Uterus (tissue), 4 donors: ENCODE results near the gene SPATA3. TPM values are rescaled to one million over a fixed set of nuclear protein-coding genes. Genes with fewer than 3 reads are reported as not detected.

ENCODE experiments used
- DNase-seq, 2 donors: peaks; one replicate each; pipeline ENCODE4 v3.0.0-alpha.2; 2019 to 2020
- H3K27ac ChIP-seq, 2 donors: fragments of 200-600 bp; sonication (generic); 1 replicate in 1 of 2; 2 replicates in 1 of 2; pipeline ENCODE4 v1.5.1; 2016 to 2018
- H3K27me3 ChIP-seq, 2 donors: fragments of 200-600 bp; sonication (generic); one replicate each; pipeline ENCODE4 v1.5.1; 2018 to 2019; ENCODE audit warnings: control low read depth in 1 of 2
- H3K36me3 ChIP-seq, 2 donors: fragments of 200-600 bp; sonication (generic); one replicate each; pipeline ENCODE4 v1.5.1; 2019; ENCODE audit warnings: control low read depth in 1 of 2
- H3K4me1 ChIP-seq, 2 donors: fragments of 200-600 bp; sonication (generic); one replicate each; pipeline ENCODE4 v1.5.1; 2018 to 2019; ENCODE audit warnings: control low read depth in 1 of 2
- H3K4me3 ChIP-seq, 2 donors: fragments of 200-600 bp; sonication (generic); 1 replicate in 1 of 2; 2 replicates in 1 of 2; pipeline ENCODE4 v1.5.1; 2018 to 2019; ENCODE audit warnings: mild to moderate bottlenecking in 1 of 2
- H3K9me3 ChIP-seq, 2 donors: fragments of 200-600 bp; sonication (generic); one replicate each; pipeline ENCODE4 v1.5.1; 2019; ENCODE audit warnings: control low read depth in 1 of 2
- POLR2A ChIP-seq, 2 donors: fragments of 450-650 bp; IDR thresholded peaks; one replicate each; pipeline ENCODE4 v1.6.1; 2016; ENCODE audit warnings: antibody characterized with exemption in 2 of 2, mild to moderate bottlenecking in 1 of 2, moderate library complexity in 1 of 2
- intact Hi-C: fragments of 100-400 bp; cut with DNase I; formaldehyde crosslinking; loops from one replicate; pipeline ENCODE4 v1.15.1; 2023; ENCODE audit warnings: low total_unique reads
- total RNA-seq, 4 donors: library from RNA; depleted of rRNA in 3 of 4; stranded (reverse); fragments of >200 nt in 3 of 4; gene quantifications; one replicate each; pipeline versions ENCODE4 v1.1.0 to v1.2.4, GENCODE V29; 2014 to 2023
- TF ChIP-seq, protein P1 (sequence below), 4 experiments: fragments of 200-600 bp in 2 of 4; fragments of 450-650 bp in 2 of 4; sonication (generic) in 2 of 4; IDR thresholded peaks; one replicate each; pipeline ENCODE4 v1.5.1; 2016 to 2019; ENCODE audit warnings: antibody characterized with exemption in 4 of 4, mild to moderate bottlenecking in 2 of 4, moderate library complexity in 1 of 4
- donor health status: DM: yes; HTN: yes; CAD: no.

The SPATA3 gene
- total RNA-seq, 4 donors from 2014 or later = not detected

DNA sequence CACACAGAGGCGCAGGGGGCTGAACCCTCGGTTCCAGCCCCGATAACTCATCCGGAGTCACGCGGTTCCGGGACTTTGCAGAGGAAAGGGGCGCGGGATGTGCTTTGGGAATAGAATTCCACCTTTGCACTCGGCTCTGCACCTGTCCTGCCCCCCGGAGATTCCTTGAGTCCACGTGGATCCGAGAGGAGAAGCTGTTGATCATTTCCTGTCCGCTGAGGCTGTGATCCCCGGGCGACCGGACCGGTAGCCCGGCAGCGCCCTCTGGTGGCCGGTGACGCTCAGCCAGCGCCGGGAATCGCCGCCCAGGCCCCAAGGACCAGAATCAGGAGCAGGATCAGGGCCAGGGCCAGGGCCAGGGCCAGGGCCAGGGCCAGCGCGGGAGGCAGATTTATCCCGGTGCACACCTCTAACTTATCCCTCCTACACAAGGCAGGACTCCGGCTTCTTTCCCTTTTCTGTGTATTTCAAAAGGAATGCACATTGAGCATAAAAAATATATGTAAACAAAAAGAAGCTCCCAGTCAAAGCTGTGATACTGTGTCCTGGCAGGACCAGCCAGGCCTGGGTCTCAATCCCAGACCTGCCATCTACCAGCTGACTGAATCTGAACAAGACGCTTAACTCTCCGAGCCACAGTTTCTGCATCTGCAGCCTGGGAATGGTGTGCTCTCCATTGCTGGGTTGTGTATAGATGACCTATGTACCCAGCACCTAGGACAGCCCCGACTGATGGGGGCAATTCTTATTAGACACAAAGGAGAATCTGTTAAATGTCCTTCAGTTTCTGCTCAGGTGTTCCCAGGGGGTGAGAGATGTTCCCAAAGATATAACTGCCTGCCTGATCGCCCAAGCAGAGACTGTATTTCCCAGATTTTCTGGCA is 8.5 kb upstream of the SPATA3 start:
- Histone ChIP-seq H3K9me3 (no peaks in the 10 kb centered on the region), H3K4me1 (no peaks in the 10 kb centered on the region), H3K27me3 (no peaks in the 10 kb centered on the region), H3K27ac (no peak overlapping the region), H3K36me3 (no peaks in the 10 kb centered on the region), H3K4me3 (peak overlapping the region; percentile 13 to 27)
- peak; percentile 63 to 80 for DNase-seq
- TF ChIP-seq, protein P1, sequence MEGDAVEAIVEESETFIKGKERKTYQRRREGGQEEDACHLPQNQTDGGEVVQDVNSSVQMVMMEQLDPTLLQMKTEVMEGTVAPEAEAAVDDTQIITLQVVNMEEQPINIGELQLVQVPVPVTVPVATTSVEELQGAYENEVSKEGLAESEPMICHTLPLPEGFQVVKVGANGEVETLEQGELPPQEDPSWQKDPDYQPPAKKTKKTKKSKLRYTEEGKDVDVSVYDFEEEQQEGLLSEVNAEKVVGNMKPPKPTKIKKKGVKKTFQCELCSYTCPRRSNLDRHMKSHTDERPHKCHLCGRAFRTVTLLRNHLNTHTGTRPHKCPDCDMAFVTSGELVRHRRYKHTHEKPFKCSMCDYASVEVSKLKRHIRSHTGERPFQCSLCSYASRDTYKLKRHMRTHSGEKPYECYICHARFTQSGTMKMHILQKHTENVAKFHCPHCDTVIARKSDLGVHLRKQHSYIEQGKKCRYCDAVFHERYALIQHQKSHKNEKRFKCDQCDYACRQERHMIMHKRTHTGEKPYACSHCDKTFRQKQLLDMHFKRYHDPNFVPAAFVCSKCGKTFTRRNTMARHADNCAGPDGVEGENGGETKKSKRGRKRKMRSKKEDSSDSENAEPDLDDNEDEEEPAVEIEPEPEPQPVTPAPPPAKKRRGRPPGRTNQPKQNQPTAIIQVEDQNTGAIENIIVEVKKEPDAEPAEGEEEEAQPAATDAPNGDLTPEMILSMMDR (IDR thresholded peaks at IDR 0.05) = peak; percentile 82 to 96 (median 88)
- no peak for TF ChIP-seq POLR2A (IDR thresholded peaks at IDR 0.05)
- intact Hi-C loops = loop anchor here (5.0 kb wide), 1 partner anchor 160 kb away; no protein-coding TSS in a partner anchor

DNA sequence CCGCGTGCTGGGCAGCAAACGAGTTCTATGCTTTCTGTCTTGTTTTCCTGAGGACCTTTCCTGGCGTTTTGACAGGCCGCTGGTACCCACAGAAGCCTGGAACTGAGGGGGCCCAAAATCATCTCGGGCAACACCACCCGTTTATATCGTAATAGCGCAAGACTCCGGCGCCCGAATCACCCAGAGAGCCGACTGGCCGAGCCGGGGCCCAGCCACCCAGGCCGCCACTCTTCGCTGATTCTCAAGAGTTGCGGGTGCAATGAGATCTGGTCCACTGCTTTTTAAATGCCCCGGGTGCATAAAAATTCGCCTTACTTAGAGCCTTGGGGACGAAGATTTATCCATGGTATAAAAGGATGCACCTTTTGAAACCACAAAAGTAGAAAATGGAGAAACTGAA is 6.2 kb upstream of the SPATA3 start:
- no peaks in the 10 kb centered on the region for H3K9me3 ChIP-seq
- H3K4me3 ChIP-seq = no peak overlapping the region
- intact Hi-C loops = loop anchor here (5.0 kb wide), 1 partner anchor 162 kb away; no protein-coding TSS in a partner anchor
- no peak for TF ChIP-seq POLR2A (IDR thresholded peaks at IDR 0.05)
- TF ChIP-seq, protein P1 (IDR thresholded peaks at IDR 0.05) = no peak
- no peak for DNase-seq
- H3K27me3 ChIP-seq = no peaks in the 10 kb centered on the region
- no peak overlapping the region for H3K27ac ChIP-seq
- no peaks in the 10 kb centered on the region for H3K4me1 ChIP-seq
- H3K36me3 ChIP-seq = no peaks in the 10 kb centered on the region

DNA sequence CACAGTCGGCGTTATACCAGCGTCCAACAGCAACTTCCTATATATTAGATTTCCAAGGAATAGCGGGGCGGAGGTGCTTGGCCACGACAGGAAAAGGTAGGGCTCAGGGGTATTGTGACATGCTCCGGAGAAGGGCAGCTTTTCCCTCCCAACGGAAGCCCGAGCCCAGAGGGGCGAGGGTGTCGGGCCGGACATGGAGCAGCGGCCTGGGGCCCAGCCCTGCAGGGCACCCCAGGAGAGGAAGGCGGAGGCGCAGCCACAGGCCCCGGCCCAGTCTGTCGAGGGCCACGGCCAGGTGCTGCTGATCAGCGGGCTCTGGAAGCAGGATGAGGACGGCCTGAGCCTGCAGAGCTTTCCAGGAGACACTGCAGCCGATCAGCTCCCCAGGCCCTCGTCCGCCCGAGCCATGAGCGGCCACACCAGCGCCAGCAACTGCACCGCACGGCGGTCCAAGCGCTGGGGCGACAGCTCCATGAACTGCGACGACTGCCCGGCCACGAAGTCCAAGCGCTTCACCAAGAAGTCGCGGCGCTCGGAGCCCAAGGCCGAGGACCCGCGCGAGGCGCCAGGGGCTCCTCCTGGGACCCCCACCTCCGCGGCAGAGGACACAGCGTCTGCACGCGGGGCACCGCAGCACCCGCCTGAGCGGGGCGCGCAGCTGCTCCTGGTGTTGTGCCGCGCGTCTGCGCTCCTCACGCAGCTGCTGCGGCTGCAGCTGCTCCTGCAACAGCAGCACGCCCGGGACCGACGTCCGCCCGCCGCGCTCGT is 5.6 kb upstream of the SPATA3 start:
- Histone ChIP-seq H3K4me1 (no peaks in the 10 kb centered on the region), H3K36me3 (no peaks in the 10 kb centered on the region), H3K9me3 (no peaks in the 10 kb centered on the region), H3K27ac (no peak overlapping the region), H3K4me3 (no peak overlapping the region), H3K27me3 (no peaks in the 10 kb centered on the region)
- intact Hi-C loops = no loop called here
- DNase-seq = no peak
- TF ChIP-seq, protein P1 (IDR thresholded peaks at IDR 0.05) = no peak
- no peak for TF ChIP-seq POLR2A (IDR thresholded peaks at IDR 0.05)

DNA sequence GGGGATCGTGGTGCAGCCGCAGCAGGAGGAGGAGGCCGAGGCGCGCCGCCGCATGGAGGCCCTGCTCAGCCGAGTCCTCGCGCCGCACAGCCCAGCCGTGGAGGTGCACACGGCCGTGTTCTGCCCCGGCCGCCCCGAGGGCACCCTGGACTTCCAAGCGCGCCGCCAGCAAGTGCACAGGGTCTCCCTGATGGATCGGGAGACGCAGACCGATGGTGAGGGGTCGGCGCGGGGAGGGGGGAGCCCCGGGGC is 5.1 kb upstream of the SPATA3 start:
- no peak for TF ChIP-seq POLR2A (IDR thresholded peaks at IDR 0.05)
- TF ChIP-seq, protein P1 (IDR thresholded peaks at IDR 0.05) = no peak
- H3K9me3 ChIP-seq = no peaks in the 10 kb centered on the region
- H3K4me3 ChIP-seq = no peak overlapping the region
- H3K4me1 ChIP-seq = no peaks in the 10 kb centered on the region
- intact Hi-C loops = no loop called here
- no peaks in the 10 kb centered on the region for H3K36me3 ChIP-seq
- no peak overlapping the region for H3K27ac ChIP-seq
- H3K27me3 ChIP-seq = no peaks in the 10 kb centered on the region
- DNase-seq = no peak

DNA sequence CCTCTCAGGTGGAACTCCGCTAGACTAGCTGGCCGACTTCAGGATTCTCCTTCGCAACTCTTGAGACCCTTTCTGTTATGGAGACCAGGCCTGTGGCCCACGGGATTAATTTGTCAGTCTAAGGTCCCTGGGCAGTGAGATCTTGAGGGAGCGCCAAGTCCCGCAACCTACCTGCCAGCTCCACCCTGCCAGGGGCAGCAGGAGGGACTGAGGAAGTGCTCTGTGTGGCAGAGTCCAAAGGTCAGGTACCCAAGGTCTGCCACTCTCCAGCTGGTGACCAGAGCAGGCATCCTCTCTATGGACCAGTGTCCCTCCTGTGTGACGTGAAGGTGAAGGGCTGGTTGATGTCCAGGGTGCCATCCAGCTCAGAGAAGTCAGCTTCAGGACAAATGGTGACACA is 4.3 kb upstream of the SPATA3 start:
- no peak for TF ChIP-seq POLR2A (IDR thresholded peaks at IDR 0.05)
- TF ChIP-seq, protein P1 (IDR thresholded peaks at IDR 0.05) = no peak
- Histone ChIP-seq H3K27me3 (no peaks in the 10 kb centered on the region), H3K27ac (no peak overlapping the region), H3K9me3 (no peaks in the 10 kb centered on the region), H3K4me3 (no peak overlapping the region), H3K4me1 (no peaks in the 10 kb centered on the region), H3K36me3 (no peaks in the 10 kb centered on the region)
- intact Hi-C loops = no loop called here
- no peak for DNase-seq
